GM18526 (cell line): ENCODE measurements around the gene ATXN2.

ENCODE experiments used
- POLR2A ChIP-seq: IDR thresholded peaks from 3 replicates; pipeline ENCODE4 v1.6.1; 2011; ENCODE audit not compliant: insufficient read length; ENCODE audit errors: extremely low read depth

The ATXN2 gene

DNA sequence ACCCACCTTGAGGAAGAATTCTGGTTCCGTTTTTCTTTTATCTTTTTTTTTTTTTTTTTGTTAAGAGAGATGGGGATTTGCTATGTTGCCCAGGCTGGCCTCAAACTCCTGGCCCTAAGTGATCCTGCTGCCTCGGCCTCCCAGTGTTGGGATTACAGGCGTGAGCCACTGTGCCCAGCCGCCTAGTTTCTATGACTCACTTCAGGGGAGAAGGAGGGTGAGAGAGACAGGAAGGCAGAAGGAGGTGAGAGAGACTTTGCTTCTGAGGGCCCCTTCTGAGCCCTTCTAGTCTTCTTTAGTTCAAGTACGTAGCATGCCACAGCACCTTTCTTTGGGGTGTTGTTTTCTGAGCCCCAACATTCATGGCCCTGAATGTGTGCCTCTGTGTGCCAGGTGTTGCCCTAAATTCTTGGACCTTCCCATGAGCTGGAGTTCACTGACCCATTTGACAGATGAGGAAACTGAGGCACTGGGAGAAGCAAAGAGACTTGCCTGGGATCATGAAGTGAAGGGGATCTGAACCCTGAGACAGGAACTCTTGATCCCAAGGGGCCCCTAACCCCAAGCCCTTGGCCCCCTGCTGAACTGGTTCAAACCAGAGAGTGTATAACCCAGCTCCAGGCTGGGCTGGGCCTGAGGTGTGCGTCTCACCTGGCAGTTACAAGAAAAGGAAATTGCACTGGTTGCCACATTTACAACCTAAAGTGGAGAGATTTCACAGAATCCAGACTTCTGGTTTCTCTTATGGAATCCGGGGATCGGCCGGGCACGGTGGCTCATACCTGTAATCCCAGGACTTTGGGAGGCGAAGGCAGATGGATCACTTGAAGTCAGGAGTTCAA, 172.6 kb downstream of the ATXN2 start:
- TF ChIP-seq POLR2A: no peak

GRCh38 chr12:111425655-111426054, 173.5 kb downstream of the ATXN2 start:
- no peak for TF ChIP-seq POLR2A

DNA sequence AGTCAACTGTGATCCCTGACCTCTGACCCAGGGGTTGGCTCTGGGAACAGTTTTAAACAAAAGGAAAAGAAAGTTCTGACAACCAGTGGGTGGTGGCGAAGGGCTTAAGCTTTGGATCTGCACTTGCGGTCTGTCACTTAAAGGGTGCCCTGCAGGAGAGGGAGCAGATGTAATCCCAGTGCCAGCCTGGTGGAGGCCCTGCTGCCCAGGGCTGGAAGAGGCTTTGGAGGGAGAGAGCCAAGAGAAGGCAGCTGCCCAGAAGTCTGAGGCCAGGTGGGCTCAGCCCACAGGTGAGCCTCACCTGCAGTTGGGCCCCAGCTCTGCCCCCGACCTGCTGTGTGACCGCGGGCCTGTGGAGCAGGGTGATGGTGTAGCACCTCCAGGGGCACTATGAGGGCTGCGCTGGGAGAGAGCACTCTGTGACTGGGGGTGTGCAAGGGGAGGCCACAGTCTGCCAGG, 174.3 kb downstream of the ATXN2 start:
- no peak for TF ChIP-seq POLR2A

- TF ChIP-seq POLR2A: no peak
These were observed 174.8 kb downstream of the ATXN2 start for GRCh38 chr12:111424189-111424792.

DNA sequence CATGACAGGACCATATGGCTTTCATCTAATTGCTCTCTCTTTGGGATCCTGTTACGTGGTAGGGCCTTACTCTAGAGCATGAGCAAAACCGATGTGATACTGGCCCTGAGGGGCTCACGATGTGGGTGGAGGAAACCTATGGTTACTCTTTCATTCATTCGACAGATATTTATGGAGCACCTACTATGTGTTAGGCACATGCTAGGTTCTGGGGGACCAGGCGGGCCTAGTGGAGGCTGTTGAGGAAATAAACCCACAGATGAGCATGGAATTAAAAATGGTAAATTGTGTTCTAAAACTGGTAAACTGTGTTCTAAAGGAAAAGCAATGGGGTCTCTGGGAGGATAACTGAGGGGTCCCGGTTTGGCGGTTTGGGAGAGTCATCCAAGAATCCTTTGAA, 178.6 kb downstream of the ATXN2 start:
- no peak for TF ChIP-seq POLR2A

GRCh38 chr12:111419784-111420183, 179.3 kb downstream of the ATXN2 start:
- TF ChIP-seq POLR2A: no peak

- no peak for TF ChIP-seq POLR2A
These were observed 180.6 kb downstream of the ATXN2 start for GRCh38 chr12:111418594-111418880.

GRCh38 chr12:111417784-111418593, 181.1 kb downstream of the ATXN2 start:
- TF ChIP-seq POLR2A: no peak

DNA sequence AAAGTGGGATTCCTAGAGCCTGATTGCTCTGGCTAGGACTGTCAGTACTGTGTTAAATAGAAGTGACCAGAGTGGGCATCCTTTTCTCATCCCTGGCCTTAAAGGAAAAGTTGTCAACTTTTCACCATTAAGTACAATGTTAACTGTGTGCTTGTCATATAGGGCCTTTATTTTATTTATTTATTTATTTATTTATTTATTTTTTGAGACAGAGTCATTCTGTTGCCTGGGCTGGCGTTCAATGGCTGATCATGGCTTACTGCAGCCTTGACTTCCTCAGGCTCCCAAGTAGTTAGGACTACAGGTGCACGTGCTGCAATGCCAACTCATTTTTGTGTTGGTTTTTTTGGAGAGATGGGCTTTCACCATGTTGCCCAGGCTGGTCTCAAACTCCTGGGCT, 181.8 kb downstream of the ATXN2 start:
- no peak for TF ChIP-seq POLR2A

DNA sequence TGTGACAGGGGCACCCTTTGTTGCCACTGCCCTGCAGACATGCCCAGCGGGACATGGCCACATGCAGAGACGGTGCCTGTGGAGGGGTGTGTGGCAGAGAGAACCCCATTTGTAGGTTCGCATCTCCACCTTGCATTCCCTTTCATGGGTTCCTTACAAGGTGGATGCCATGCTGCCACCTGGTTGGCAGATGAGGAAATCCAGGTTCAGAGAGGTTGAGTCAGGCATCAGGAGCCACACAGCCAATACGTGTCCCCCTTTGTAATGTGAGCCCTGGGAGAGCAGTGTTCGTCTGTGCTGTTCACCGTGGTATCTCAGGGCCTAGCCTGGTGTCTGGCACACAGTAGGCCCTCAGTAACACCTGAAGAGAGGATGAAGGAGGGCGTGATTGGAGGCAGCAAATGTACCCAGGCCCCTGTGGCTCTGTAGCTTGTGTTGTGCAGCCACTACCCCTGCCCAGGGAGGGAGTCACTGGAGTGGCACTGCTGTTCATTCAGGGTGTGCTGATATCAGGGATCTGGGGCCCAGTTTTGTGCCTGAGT, 184.3 kb downstream of the ATXN2 start:
- no peak for TF ChIP-seq POLR2A

DNA sequence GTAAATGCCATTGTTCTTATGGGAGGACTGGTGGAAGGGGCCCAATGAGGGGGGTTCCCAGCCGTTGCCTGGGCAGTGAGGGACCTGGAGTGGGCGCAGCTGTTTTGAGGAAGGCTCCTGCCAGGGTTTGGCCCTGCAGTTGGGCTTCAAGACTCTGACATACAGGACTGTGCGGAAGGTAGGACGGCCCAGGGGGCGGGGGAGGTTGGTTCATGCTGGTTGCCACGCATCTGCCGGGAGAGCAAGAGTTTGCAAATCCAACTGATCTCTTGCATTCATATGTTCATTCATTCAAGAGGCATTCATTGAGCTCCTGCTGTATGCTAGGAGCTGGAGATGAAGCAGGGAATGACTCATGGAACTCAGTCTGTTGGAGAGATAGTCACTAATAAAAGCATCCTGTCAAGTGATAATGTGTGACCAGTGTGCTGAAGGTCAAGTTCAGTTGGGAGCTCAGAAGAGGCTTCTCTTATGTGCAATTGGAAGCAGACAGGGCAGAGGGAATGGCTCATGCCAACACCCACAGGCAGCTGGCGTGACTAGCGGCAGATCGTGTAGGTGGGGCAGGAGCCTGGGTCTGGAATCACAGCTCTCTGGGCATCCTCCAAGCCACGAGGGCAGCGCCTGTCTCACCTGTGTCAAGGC, 185.6 kb downstream of the ATXN2 start:
- TF ChIP-seq POLR2A: no peak

DNA sequence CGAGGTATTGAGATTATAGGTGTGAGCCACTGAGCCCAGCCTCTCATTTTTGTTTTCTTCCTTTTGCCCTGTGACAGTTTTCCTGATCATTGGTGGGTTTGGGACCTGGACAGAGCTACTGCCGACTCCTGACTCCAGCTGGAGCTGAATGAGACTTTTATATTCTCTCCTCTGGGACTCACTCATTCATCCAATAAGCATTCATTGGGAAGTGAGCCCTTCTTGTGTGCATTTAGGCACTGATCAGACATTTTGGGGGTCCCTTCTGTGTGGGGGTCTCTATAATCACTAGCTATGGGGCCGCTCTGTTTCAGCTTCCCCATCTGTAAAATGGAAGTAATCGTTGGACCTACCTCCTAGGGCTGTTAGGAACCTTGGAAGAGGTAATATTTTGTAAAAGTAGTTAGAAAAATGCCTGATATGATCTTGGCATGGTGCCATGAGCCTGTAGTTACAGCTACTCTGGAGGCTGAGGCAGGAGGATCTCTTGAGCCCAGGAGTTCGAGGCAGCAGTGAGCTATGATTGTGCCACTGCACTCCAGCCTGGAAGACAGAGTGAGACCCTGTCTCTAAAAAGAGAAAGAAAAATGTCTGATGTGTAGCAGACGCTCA, 186.2 kb downstream of the ATXN2 start:
- TF ChIP-seq POLR2A: no peak

DNA sequence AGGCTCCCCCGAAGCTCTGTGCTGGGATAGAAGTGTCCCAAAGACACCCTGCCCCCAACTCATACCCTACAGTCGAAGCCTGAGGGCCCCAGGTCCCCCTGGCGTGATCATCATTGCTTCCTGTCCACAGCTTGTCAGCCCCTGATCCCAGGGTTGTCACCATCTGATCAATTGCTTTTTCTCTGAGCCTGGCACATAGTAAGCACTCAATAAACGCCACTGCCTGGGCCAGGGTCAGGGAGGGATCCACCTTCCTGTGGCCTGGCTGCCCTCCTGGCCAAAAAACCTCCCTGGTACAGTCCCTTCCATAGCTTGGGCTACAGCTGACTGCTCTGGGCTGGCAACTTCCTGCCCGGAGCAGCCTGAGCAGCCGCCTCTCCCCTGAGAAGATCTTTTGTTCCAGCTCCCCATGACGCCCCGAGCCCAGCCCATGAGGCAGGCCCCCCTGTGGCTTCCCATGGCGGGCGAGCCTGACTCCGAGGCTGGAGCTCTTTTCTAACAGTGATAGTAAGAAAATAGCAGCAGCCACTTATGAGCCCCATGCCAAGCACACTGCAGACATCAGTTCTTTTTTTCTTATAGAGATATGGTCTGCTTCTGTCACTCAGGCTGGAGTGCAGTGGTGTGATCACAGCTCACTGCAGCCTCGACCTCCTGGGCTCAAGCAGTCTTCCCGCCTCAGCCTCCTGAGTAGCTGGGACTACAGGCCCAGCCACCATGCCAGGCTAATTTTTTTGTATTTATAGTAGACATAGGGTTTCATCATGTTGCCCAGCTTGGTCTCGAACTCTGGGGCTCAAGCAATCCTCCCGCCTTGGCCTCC, 186.9 kb downstream of the ATXN2 start:
- TF ChIP-seq POLR2A: no peak

DNA sequence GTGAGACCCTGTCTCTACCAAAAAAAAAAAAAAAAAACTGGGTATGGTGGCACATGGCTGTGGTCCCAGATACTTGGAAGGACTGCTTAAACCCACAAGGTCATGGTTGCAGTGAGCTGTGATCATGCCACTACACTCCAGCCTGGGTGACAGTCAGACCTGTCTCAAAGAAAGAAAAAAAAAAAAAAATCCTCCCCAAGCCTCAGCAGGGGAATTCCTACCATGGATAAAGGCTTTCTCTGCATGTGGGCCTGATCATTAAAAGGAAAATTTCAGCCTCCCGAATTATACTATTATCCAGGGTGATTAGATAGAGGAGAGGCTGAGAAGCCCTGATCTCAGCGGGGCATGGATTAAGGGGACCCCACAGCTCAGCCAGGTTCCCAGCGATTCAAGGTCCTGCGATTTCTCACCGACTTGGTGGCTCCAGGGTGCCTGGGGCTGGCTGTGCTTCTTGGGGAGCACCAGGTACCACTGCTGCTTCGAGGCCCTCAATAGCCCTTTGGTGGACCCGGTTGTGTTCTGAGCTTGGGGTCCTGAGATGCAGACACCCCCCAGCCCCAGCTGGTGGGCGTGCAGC, 187.8 kb downstream of the ATXN2 start:
- no peak for TF ChIP-seq POLR2A
